ENCODE data around the gene MRPS7.

MRPS7 gene

GRCh38 chr17:75232786-75233185 is 28.9 kb upstream of the MRPS7 start:
- TF ChIP-seq ZFP30 (CRISPR knock-in tag; IDR thresholded peaks at IDR 0.05), result no peak
- no peak for ATAC-seq

- no peak for TF ChIP-seq ARNTL (CRISPR knock-in tag; IDR thresholded peaks at IDR 0.05; ENCODE audit: borderline replicate concordance, low read depth)
- no peak for TF ChIP-seq OSR1 (CRISPR knock-in tag; IDR thresholded peaks at IDR 0.05)
- TF ChIP-seq RARB (CRISPR knock-in tag; IDR thresholded peaks at IDR 0.05), result no peak
- no peak for TF ChIP-seq CSDC2 (CRISPR knock-in tag; IDR thresholded peaks at IDR 0.05)
- TF ChIP-seq CSRNP3 (CRISPR knock-in tag; IDR thresholded peaks at IDR 0.05), result no peak
- no peak for TF ChIP-seq POU6F1 (CRISPR knock-in tag; IDR thresholded peaks at IDR 0.05; ENCODE audit: borderline replicate concordance, low read depth)
- no peak for TF ChIP-seq ZNF70 (CRISPR knock-in tag; IDR thresholded peaks at IDR 0.05)
- TF ChIP-seq TOX (CRISPR knock-in tag; IDR thresholded peaks at IDR 0.05; ENCODE audit: borderline replicate concordance), result no peak
- no peak for TF ChIP-seq TSHZ2 (CRISPR knock-in tag; IDR thresholded peaks at IDR 0.05)
- no peak for TF ChIP-seq GLIS3 (CRISPR knock-in tag; IDR thresholded peaks at IDR 0.05)
- no peak for TF ChIP-seq PPARA (CRISPR knock-in tag; IDR thresholded peaks at IDR 0.05; ENCODE audit: borderline replicate concordance)
- no peak for TF ChIP-seq ZFP30 (CRISPR knock-in tag; IDR thresholded peaks at IDR 0.05)
- no peak for TF ChIP-seq ZNF565 (CRISPR knock-in tag; conservative IDR thresholded peaks at IDR 0.05; ENCODE audit: low read depth)
- no peak for TF ChIP-seq CREB5 (CRISPR knock-in tag; IDR thresholded peaks at IDR 0.05; ENCODE audit: low read depth)
These were observed 24.3 kb upstream of the MRPS7 start for GRCh38 chr17:75237100-75238014.

GRCh38 chr17:75238020-75238580 is 23.6 kb upstream of the MRPS7 start:
- TF ChIP-seq CSRNP3 (CRISPR knock-in tag; IDR thresholded peaks at IDR 0.05) (no peak), ZFP30 (CRISPR knock-in tag; IDR thresholded peaks at IDR 0.05) (no peak), TSHZ2 (CRISPR knock-in tag; IDR thresholded peaks at IDR 0.05) (no peak)
- no peak for ATAC-seq

More at GRCh38 chr17:75237100-75238014, 24.3 kb upstream of the MRPS7 start:
- no peak for ATAC-seq

All from SK-N-SH treated with all-trans-retinoic acid at 6 μM for 48 hours (cell line).